GM23338 (cell line): Measurements from ENCODE around the gene OR1D5. TPM values are rescaled to one million over a fixed set of nuclear protein-coding genes. Genes with fewer than 3 reads are reported as not detected.

Source experiments
- ATAC-seq: fragments of 200-7000 bp; cut with Tn5 transposase; 3 replicates; pipeline ENCODE4 v1.9.1; 2020
- DNase-seq: peaks from one replicate; pipeline ENCODE4 v3.0.0-alpha.2; 2015; ENCODE audit warnings: low spot score
- H2AFZ ChIP-seq: fragments of 200-600 bp; sonication (generic); 2 replicates; pipeline ENCODE4 v1.8.0; 2016; ENCODE audit warnings: antibody characterized with exemption, mild to moderate bottlenecking, moderate library complexity
- H3F3A ChIP-seq: fragments of 200-600 bp; sonication (generic); replicated peaks from 2 replicates; pipeline ENCODE4 v1.8.0; 2017; ENCODE audit warnings: antibody characterized with exemption, mixed run types, low read depth
- H3K27ac ChIP-seq: fragments of 200-600 bp; sonication (generic); 2 replicates; pipeline ENCODE4 v1.6.1; 2016; ENCODE audit warnings: low read depth
- H3K27me3 ChIP-seq: fragments of 200-600 bp; sonication (generic); 2 replicates; pipeline ENCODE4 v1.8.0; 2016; ENCODE audit warnings: mild to moderate bottlenecking, mixed run types, moderate library complexity; ENCODE audit not compliant: insufficient read depth
- H3K36me3 ChIP-seq: fragments of 200-600 bp; sonication (generic); 2 replicates; pipeline ENCODE4 v1.8.0; 2016; ENCODE audit warnings: mild to moderate bottlenecking; ENCODE audit not compliant: insufficient read depth
- H3K4me1 ChIP-seq: fragments of 200-600 bp; sonication (generic); 2 replicates; pipeline ENCODE4 v1.8.0; 2016; ENCODE audit warnings: mild to moderate bottlenecking, moderate library complexity; ENCODE audit not compliant: insufficient read depth
- H3K4me2 ChIP-seq: fragments of 200-600 bp; sonication (generic); 2 replicates; pipeline ENCODE4 v1.7.1; 2017; ENCODE audit warnings: mixed run types
- H3K4me3 ChIP-seq: fragments of 200-600 bp; sonication (generic); 2 replicates; pipeline ENCODE4 v1.6.1; 2016; ENCODE audit warnings: mixed run types
- H3K79me2 ChIP-seq: fragments of 200-600 bp; sonication (generic); replicated peaks from 2 replicates; pipeline ENCODE4 v1.8.0; 2017; ENCODE audit warnings: mild to moderate bottlenecking; ENCODE audit not compliant: insufficient read depth
- H3K9me2 ChIP-seq: fragments of 200-600 bp; sonication (generic); 2 replicates; pipeline ENCODE4 v1.8.0; 2017; ENCODE audit not compliant: insufficient read depth
- H4K20me1 ChIP-seq: fragments of 200-600 bp; sonication (generic); replicated peaks from 2 replicates; pipeline ENCODE4 v1.8.0; 2017; ENCODE audit warnings: mild to moderate bottlenecking; ENCODE audit not compliant: insufficient read depth
- H3K27ac Mint-ChIP-seq: 2 replicates; pipeline ENCODE4 v1.8.0; 2020; ENCODE audit warnings: inconsistent platforms, mild to moderate bottlenecking, moderate library complexity, mixed read lengths
- H3K27me3 Mint-ChIP-seq: 3 replicates; pipeline ENCODE4 v1.8.0; 2022; ENCODE audit warnings: low read depth, mild to moderate bottlenecking, moderate library complexity, mixed read lengths, inconsistent platforms; ENCODE audit not compliant: insufficient read depth, poor library complexity
- H3K36me3 Mint-ChIP-seq: 3 replicates; pipeline ENCODE4 v1.8.0; 2021; ENCODE audit warnings: low read depth, mild to moderate bottlenecking, inconsistent platforms, moderate library complexity, mixed read lengths
- H3K4me1 Mint-ChIP-seq: 3 replicates; pipeline ENCODE4 v1.8.0; 2020; ENCODE audit warnings: mild to moderate bottlenecking, inconsistent platforms, mixed read lengths
- H3K4me3 Mint-ChIP-seq: 3 replicates; pipeline ENCODE4 v1.8.0; 2021; ENCODE audit warnings: moderate library complexity, mild to moderate bottlenecking, inconsistent platforms, mixed read lengths
- H3K9me3 Mint-ChIP-seq: 3 replicates; pipeline ENCODE4 v1.8.0; 2020; ENCODE audit warnings: moderate library complexity, mild to moderate bottlenecking, inconsistent platforms, mixed read lengths
- CREB1 ChIP-seq: fragments of 250-450 bp; sonication (Bioruptor Pico); IDR thresholded peaks from 2 replicates; pipeline ENCODE4 v1.5.0; 2020; ENCODE audit warnings: low read depth, mild to moderate bottlenecking, moderate library complexity
- JUNB ChIP-seq: IDR thresholded peaks from one replicate; pipeline ENCODE4 v1.6.1; 2016; ENCODE audit warnings: antibody characterized with exemption; ENCODE audit not compliant: unreplicated experiment
- NANOG ChIP-seq: IDR thresholded peaks from 2 replicates; pipeline ENCODE4 v1.6.1; 2016; ENCODE audit warnings: antibody characterized with exemption, borderline replicate concordance
- POLR2AphosphoS5 ChIP-seq: IDR thresholded peaks from 2 replicates; pipeline ENCODE4 v1.6.1; 2016; ENCODE audit warnings: antibody characterized with exemption, low read depth
- ZNF114 ChIP-seq: fragments of 250-450 bp; sonication (Bioruptor Pico); IDR thresholded peaks from 2 replicates; pipeline ENCODE4 v1.5.0; 2020; ENCODE audit warnings: mild to moderate bottlenecking, moderate library complexity
- ZNF331 ChIP-seq: fragments of 250-450 bp; sonication (Bioruptor Pico); IDR thresholded peaks from 2 replicates; pipeline ENCODE4 v1.5.0; 2020; ENCODE audit warnings: low read depth, mild to moderate bottlenecking, moderate library complexity
- polyA plus RNA-seq: library from polyadenylated mRNA; unstranded; fragments of >200 nt; fragmentation: Nextera tagmentation; extraction: Ambion mirVana; gene quantifications from 2 replicates; pipeline ENCODE4 v1.2.1, GENCODE V29; 2016
- total RNA-seq: library from RNA; depleted of rRNA; stranded (reverse); fragments of >200 nt; shearing (Covaris generic); gene quantifications from 2 replicates; pipeline ENCODE4 v1.2.3, GENCODE V29; 2014
- TF ChIP-seq, protein P1 (sequence below), 2 experiments: fragments of 200-600 bp in 1 of 2; sonication (generic) in 1 of 2; conservative IDR thresholded peaks; 2 replicates each; pipeline versions ENCODE4 v1.5.1 to v1.6.1; 2016 to 2017; ENCODE audit warnings: antibody characterized with exemption in 2 of 2, low read depth in 2 of 2, mild to moderate bottlenecking in 2 of 2, moderate library complexity in 1 of 2
- TF ChIP-seq, protein P2 (sequence below): fragments of 250-450 bp; sonication (Bioruptor Pico); IDR thresholded peaks from 2 replicates; pipeline ENCODE4 v1.5.0; 2020; ENCODE audit warnings: mild to moderate bottlenecking, moderate library complexity
- TF ChIP-seq, protein P3 (sequence below): IDR thresholded peaks from one replicate; pipeline ENCODE4 v1.6.1; 2018; ENCODE audit warnings: antibody characterized with exemption; ENCODE audit not compliant: unreplicated experiment
- TF ChIP-seq, protein P4 (sequence below): IDR thresholded peaks from 2 replicates; pipeline ENCODE4 v1.6.1; 2016; ENCODE audit warnings: antibody characterized with exemption

The OR1D5 gene
- total and polyA plus RNA-seq, 2 experiments from 2014 or later: not detected

DNA sequence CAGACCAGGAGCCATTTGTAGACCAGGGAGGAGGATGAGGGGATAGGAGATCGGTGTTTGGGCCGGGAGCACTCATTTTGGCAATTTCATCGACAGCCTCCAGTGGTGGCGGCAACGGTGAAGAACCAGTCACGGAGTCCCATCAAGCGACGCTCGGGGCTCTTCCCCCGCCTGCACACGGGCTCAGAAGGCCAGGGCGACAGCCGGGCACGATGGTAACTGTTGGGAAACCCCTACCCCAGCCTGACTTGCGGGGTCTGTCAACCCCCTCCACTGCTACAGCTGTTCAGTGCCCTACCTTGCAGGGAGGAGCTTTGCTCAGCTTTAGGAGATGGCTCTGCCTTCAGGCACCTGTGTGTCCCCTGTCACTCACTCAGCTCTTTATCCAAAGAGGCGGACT is 43.0 kb downstream of the OR1D5 start:
- Mint-ChIP-seq H3K9me3 (peaks cover 24% of the 10 kb centered on the region), H3K27ac (no peak overlapping the region), H3K4me3 (no peak overlapping the region), H3K36me3 (peaks cover 60% of the 10 kb centered on the region), H3K4me1 (no peaks in the 10 kb centered on the region), H3K27me3 (peaks cover 9% of the 10 kb centered on the region)
- Histone ChIP-seq H4K20me1 (no peaks in the 10 kb centered on the region; the same call in 1 of the 2 replicates), H3K4me1 (no peaks in the 10 kb centered on the region), H3K4me3 (no peak overlapping the region), H3K27ac (no peak overlapping the region), H2AFZ (no peak overlapping the region), H3K27me3 (no peaks in the 10 kb centered on the region), H3K9me2 (no peaks in the 10 kb centered on the region), H3K4me2 (no peak overlapping the region), H3K36me3 (peaks cover 31% of the 10 kb centered on the region), H3F3A (no peaks in the 10 kb centered on the region), H3K79me2 (peaks cover 4% of the 10 kb centered on the region)
- DNase-seq: no peak
- ATAC-seq: no peak
- no peak for TF ChIP-seq ZNF114 (CRISPR knock-in tag)
- TF ChIP-seq, protein P1, sequence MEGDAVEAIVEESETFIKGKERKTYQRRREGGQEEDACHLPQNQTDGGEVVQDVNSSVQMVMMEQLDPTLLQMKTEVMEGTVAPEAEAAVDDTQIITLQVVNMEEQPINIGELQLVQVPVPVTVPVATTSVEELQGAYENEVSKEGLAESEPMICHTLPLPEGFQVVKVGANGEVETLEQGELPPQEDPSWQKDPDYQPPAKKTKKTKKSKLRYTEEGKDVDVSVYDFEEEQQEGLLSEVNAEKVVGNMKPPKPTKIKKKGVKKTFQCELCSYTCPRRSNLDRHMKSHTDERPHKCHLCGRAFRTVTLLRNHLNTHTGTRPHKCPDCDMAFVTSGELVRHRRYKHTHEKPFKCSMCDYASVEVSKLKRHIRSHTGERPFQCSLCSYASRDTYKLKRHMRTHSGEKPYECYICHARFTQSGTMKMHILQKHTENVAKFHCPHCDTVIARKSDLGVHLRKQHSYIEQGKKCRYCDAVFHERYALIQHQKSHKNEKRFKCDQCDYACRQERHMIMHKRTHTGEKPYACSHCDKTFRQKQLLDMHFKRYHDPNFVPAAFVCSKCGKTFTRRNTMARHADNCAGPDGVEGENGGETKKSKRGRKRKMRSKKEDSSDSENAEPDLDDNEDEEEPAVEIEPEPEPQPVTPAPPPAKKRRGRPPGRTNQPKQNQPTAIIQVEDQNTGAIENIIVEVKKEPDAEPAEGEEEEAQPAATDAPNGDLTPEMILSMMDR (conservative IDR thresholded peaks at IDR 0.05; ENCODE audit: low read depth in 2 of 2): no peak
- no peak for TF ChIP-seq JUNB
- TF ChIP-seq, protein P2, sequence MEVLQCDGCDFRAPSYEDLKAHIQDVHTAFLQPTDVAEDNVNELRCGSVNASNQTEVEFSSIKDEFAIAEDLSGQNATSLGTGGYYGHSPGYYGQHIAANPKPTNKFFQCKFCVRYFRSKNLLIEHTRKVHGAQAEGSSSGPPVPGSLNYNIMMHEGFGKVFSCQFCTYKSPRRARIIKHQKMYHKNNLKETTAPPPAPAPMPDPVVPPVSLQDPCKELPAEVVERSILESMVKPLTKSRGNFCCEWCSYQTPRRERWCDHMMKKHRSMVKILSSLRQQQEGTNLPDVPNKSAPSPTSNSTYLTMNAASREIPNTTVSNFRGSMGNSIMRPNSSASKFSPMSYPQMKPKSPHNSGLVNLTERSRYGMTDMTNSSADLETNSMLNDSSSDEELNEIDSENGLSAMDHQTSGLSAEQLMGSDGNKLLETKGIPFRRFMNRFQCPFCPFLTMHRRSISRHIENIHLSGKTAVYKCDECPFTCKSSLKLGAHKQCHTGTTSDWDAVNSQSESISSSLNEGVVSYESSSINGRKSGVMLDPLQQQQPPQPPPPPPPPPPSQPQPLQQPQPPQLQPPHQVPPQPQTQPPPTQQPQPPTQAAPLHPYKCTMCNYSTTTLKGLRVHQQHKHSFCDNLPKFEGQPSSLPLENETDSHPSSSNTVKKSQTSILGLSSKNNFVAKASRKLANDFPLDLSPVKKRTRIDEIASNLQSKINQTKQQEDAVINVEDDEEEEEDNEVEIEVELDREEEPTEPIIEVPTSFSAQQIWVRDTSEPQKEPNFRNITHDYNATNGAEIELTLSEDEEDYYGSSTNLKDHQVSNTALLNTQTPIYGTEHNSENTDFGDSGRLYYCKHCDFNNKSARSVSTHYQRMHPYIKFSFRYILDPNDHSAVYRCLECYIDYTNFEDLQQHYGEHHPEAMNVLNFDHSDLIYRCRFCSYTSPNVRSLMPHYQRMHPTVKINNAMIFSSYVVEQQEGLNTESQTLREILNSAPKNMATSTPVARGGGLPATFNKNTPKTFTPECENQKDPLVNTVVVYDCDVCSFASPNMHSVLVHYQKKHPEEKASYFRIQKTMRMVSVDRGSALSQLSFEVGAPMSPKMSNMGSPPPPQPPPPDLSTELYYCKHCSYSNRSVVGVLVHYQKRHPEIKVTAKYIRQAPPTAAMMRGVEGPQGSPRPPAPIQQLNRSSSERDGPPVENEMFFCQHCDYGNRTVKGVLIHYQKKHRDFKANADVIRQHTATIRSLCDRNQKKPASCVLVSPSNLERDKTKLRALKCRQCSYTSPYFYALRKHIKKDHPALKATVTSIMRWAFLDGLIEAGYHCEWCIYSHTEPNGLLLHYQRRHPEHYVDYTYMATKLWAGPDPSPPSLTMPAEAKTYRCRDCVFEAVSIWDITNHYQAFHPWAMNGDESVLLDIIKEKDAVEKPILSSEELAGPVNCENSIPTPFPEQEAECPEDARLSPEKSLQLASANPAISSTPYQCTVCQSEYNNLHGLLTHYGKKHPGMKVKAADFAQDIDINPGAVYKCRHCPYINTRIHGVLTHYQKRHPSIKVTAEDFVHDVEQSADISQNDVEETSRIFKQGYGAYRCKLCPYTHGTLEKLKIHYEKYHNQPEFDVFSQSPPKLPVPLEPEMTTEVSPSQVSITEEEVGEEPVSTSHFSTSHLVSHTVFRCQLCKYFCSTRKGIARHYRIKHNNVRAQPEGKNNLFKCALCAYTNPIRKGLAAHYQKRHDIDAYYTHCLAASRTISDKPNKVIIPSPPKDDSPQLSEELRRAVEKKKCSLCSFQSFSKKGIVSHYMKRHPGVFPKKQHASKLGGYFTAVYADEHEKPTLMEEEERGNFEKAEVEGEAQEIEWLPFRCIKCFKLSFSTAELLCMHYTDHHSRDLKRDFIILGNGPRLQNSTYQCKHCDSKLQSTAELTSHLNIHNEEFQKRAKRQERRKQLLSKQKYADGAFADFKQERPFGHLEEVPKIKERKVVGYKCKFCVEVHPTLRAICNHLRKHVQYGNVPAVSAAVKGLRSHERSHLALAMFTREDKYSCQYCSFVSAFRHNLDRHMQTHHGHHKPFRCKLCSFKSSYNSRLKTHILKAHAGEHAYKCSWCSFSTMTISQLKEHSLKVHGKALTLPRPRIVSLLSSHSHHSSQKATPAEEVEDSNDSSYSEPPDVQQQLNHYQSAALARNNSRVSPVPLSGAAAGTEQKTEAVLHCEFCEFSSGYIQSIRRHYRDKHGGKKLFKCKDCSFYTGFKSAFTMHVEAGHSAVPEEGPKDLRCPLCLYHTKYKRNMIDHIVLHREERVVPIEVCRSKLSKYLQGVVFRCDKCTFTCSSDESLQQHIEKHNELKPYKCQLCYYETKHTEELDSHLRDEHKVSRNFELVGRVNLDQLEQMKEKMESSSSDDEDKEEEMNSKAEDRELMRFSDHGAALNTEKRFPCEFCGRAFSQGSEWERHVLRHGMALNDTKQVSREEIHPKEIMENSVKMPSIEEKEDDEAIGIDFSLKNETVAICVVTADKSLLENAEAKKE (CRISPR knock-in tag): no peak
- TF ChIP-seq, protein P3, sequence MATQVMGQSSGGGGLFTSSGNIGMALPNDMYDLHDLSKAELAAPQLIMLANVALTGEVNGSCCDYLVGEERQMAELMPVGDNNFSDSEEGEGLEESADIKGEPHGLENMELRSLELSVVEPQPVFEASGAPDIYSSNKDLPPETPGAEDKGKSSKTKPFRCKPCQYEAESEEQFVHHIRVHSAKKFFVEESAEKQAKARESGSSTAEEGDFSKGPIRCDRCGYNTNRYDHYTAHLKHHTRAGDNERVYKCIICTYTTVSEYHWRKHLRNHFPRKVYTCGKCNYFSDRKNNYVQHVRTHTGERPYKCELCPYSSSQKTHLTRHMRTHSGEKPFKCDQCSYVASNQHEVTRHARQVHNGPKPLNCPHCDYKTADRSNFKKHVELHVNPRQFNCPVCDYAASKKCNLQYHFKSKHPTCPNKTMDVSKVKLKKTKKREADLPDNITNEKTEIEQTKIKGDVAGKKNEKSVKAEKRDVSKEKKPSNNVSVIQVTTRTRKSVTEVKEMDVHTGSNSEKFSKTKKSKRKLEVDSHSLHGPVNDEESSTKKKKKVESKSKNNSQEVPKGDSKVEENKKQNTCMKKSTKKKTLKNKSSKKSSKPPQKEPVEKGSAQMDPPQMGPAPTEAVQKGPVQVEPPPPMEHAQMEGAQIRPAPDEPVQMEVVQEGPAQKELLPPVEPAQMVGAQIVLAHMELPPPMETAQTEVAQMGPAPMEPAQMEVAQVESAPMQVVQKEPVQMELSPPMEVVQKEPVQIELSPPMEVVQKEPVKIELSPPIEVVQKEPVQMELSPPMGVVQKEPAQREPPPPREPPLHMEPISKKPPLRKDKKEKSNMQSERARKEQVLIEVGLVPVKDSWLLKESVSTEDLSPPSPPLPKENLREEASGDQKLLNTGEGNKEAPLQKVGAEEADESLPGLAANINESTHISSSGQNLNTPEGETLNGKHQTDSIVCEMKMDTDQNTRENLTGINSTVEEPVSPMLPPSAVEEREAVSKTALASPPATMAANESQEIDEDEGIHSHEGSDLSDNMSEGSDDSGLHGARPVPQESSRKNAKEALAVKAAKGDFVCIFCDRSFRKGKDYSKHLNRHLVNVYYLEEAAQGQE: no peak
- TF ChIP-seq, protein P4, sequence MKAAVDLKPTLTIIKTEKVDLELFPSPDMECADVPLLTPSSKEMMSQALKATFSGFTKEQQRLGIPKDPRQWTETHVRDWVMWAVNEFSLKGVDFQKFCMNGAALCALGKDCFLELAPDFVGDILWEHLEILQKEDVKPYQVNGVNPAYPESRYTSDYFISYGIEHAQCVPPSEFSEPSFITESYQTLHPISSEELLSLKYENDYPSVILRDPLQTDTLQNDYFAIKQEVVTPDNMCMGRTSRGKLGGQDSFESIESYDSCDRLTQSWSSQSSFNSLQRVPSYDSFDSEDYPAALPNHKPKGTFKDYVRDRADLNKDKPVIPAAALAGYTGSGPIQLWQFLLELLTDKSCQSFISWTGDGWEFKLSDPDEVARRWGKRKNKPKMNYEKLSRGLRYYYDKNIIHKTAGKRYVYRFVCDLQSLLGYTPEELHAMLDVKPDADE: no peak
- no peak for TF ChIP-seq CREB1
- no peak for TF ChIP-seq ZNF331 (CRISPR knock-in tag)
- TF ChIP-seq NANOG: no peak
- TF ChIP-seq POLR2AphosphoS5: no peak
